B cell (primary cell): ENCODE data around the gene CCDC170. TPM values are rescaled to one million over a fixed set of nuclear protein-coding genes. Genes with fewer than 3 reads are reported as not detected.

Source experiments
- ATAC-seq: fragments of 200-7000 bp; cut with Tn5 transposase; one replicate; pipeline ENCODE4 v1.10.0; 2021; ENCODE audit warnings: low read depth, mild to moderate bottlenecking, moderate number of reproducible peaks, moderate library complexity
- CTCF ChIA-PET: fragments of 350-600 bp; sonication (Branson Sonifier 250); formaldehyde crosslinking; loops from one replicate; lab custom pipeline; 2021; ENCODE audit warnings: antibody characterized with exemption, inconsistent platforms; lab: Charles Lee
- POLR2A ChIA-PET: fragments of 350-600 bp; sonication (Branson Sonifier 250); formaldehyde crosslinking; loops from one replicate; lab custom pipeline; 2021; ENCODE audit warnings: antibody characterized with exemption; lab: Charles Lee
- DNase-seq: peaks from one replicate; pipeline ENCODE4 v3.0.0; 2013
- H2AFZ ChIP-seq: 2 replicates; pipeline ENCODE4 v1.6.1; 2012; ENCODE audit warnings: mild to moderate bottlenecking, low read depth, low read length; ENCODE audit not compliant: insufficient read depth, poor library complexity, severe bottlenecking
- H3K27ac ChIP-seq, 2 donors: 1 replicate in 1 of 2; 2 replicates in 1 of 2; pipeline ENCODE4 v1.5.1; 2012 to 2013; ENCODE audit warnings: low read length in 2 of 2, mild to moderate bottlenecking in 2 of 2, moderate library complexity in 1 of 2
- H3K27me3 ChIP-seq, 4 experiments: fragments of 200-600 bp in 1 of 4; sonication (generic) in 1 of 4; replicated peaks in 1 of 4; 1 replicate in 2 of 4; 2 replicates in 2 of 4; pipeline versions ENCODE4 v1.6.1 to v1.7.0; 2013 to 2016; ENCODE audit warnings: low read length in 3 of 4, mild to moderate bottlenecking in 2 of 4, mixed read lengths in 1 of 4, moderate library complexity in 1 of 4; ENCODE audit not compliant: insufficient read depth in 4 of 4, control insufficient read depth in 3 of 4; ENCODE audit errors: control extremely low read depth in 1 of 4
- H3K36me3 ChIP-seq, 2 experiments: replicated peaks in 1 of 2; 1 replicate in 1 of 2; 2 replicates in 1 of 2; pipeline versions ENCODE4 v1.6.1 to v1.7.1; 2013; ENCODE audit warnings: low read length in 1 of 2; ENCODE audit not compliant: insufficient read depth in 2 of 2, control insufficient read depth in 1 of 2; ENCODE audit errors: control extremely low read depth in 1 of 2, extremely low read depth in 1 of 2
- H3K4me1 ChIP-seq, 2 donors: fragments of 200-600 bp in 1 of 2; sonication (generic) in 1 of 2; 1 replicate in 1 of 2; 2 replicates in 1 of 2; pipeline versions ENCODE4 v1.5.1 to v1.6.1; 2013 to 2017; ENCODE audit warnings: low read length in 2 of 2; ENCODE audit not compliant: control insufficient read depth in 2 of 2, insufficient read depth in 2 of 2
- H3K4me2 ChIP-seq: replicated peaks from 2 replicates; pipeline ENCODE3; 2012; ENCODE audit warnings: mild to moderate bottlenecking, low read depth, low read length; ENCODE audit not compliant: poor library complexity, severe bottlenecking
- H3K4me3 ChIP-seq, 5 experiments: fragments of 200-600 bp in 1 of 5; sonication (generic) in 1 of 5; 1 replicate in 3 of 5; 2 replicates in 2 of 5; pipeline versions ENCODE4 v1.5.1 to v1.7.0; 2011 to 2016; ENCODE audit warnings: low read length in 4 of 5, mild to moderate bottlenecking in 4 of 5, low read depth in 2 of 5, control low read depth in 1 of 5, moderate library complexity in 1 of 5; ENCODE audit not compliant: insufficient read depth in 1 of 5; ENCODE audit errors: control extremely low read depth in 1 of 5, extremely low read depth in 1 of 5
- H3K79me2 ChIP-seq: fragments of 200-600 bp; sonication (generic); one replicate; pipeline ENCODE4 v1.6.0; 2016; ENCODE audit warnings: low read length; ENCODE audit not compliant: control insufficient read depth, insufficient read depth
- H3K9ac ChIP-seq: fragments of 200-600 bp; sonication (generic); 2 replicates; pipeline ENCODE4 v1.6.1; 2017; ENCODE audit warnings: mild to moderate bottlenecking, low read length, moderate library complexity
- H3K9me3 ChIP-seq, 3 donors: one replicate each; pipeline versions ENCODE4 v1.6.1 to v1.7.1; 2013; ENCODE audit warnings: low read length in 2 of 3; ENCODE audit not compliant: control insufficient read depth in 2 of 3, insufficient read depth in 1 of 3; ENCODE audit errors: control extremely low read depth in 1 of 3
- H4K20me1 ChIP-seq: 2 replicates; pipeline ENCODE4 v1.6.0; 2012; ENCODE audit warnings: mild to moderate bottlenecking, low read length; ENCODE audit not compliant: insufficient read depth, control insufficient read depth, poor library complexity, severe bottlenecking
- H3K27ac Mint-ChIP-seq: one replicate; pipeline ENCODE4 v1.8.0; 2021; ENCODE audit warnings: mixed read lengths
- H3K27me3 Mint-ChIP-seq: one replicate; pipeline ENCODE4 v1.8.0; 2021; ENCODE audit warnings: mixed read lengths
- H3K4me1 Mint-ChIP-seq: one replicate; pipeline ENCODE4 v1.8.0; 2021; ENCODE audit warnings: mixed read lengths
- H3K4me3 Mint-ChIP-seq: one replicate; pipeline ENCODE4 v1.8.0; 2021; ENCODE audit warnings: mixed read lengths
- H3K9me3 Mint-ChIP-seq: one replicate; pipeline ENCODE4 v1.8.0; 2022; ENCODE audit warnings: mixed read lengths; ENCODE audit not compliant: insufficient read depth
- CTCF ChIP-seq: fragments of 200-600 bp; IDR thresholded peaks from one replicate; pipeline ENCODE4 v1.8.0; 2022; ENCODE audit warnings: antibody characterized with exemption, mild to moderate bottlenecking
- EZH2 ChIP-seq: IDR thresholded peaks from 2 replicates; pipeline ENCODE4 v1.6.1; 2012; ENCODE audit warnings: borderline replicate concordance, low read depth, mild to moderate bottlenecking, moderate library complexity, low read length; ENCODE audit not compliant: insufficient read depth, poor library complexity, severe bottlenecking
- WGBS: methylation state at CpG from one replicate; pipeline ENCODE4 v1.1.5; 2013; ENCODE audit warnings: missing lambda C conversion rate; ENCODE audit not compliant: insufficient coverage; 5-methylcytosine and 5-hydroxymethylcytosine counted together
- intact Hi-C: fragments of 100-400 bp; cut with micrococcal nuclease; formaldehyde crosslinking; loops from one replicate; pipeline ENCODE4 v1.10.0; 2022
- polyA plus RNA-seq: library from polyadenylated mRNA; depleted of rRNA; stranded (reverse); fragments of >200 nt; gene quantifications from 2 replicates; pipeline ENCODE4 v1.2.3, GENCODE V29; 2012
- total RNA-seq, 2 donors: library from RNA; stranded (reverse); fragments of 120-200 nt in 1 of 2; gene quantifications; 1 replicate in 1 of 2; 2 replicates in 1 of 2; pipeline versions ENCODE4 v1.2.3 to v1.2.4, GENCODE V29; 2013 to 2022

CCDC170 gene
- total and polyA plus RNA-seq, 2 donors (not counting 1 experiment from before 2014, with no cell fraction given): 0.01 TPM; not detected in 1

GRCh38 chr6:151651639-151652038 is 157.8 kb downstream of the CCDC170 start:
- Mint-ChIP-seq H3K27me3 (peaks cover 22% of the 10 kb centered on the region), H3K27ac (no peak overlapping the region), H3K9me3 (peaks cover 5% of the 10 kb centered on the region), H3K4me3 (no peak overlapping the region), H3K4me1 (no peaks in the 10 kb centered on the region)
- no CpG with 5 or more reads among the region's 3 CpGs for WGBS
- peaks cover 0 to 12% (median 2%) of the 10 kb centered on the region in 3 donors for H3K9me3 ChIP-seq
- H3K4me3 ChIP-seq: no peak overlapping the region
- no peaks in the 10 kb centered on the region for H3K79me2 ChIP-seq
- H3K27me3 ChIP-seq: peaks cover 0 to 9% (median 0%) of the 10 kb centered on the region in 4 experiments
- H3K4me1 ChIP-seq: no peaks in the 10 kb centered on the region
- ChIA-PET POLR2A (no interaction called here), CTCF (no interaction called here)
- no peak overlapping the region for H3K9ac ChIP-seq
- H3K36me3 ChIP-seq: no peaks in the 10 kb centered on the region
- H3K27ac ChIP-seq: no peak overlapping the region
- H3K4me2 ChIP-seq: no peak overlapping the region
- no peak overlapping the region for H2AFZ ChIP-seq
- DNase-seq: no peak
- ATAC-seq: no peak
- no peaks in the 10 kb centered on the region for H4K20me1 ChIP-seq
- intact Hi-C loops: no loop called here
- TF ChIP-seq EZH2: no peak
- TF ChIP-seq CTCF: no peak

- Histone ChIP-seq H3K9me3 (peaks cover 0 to 12% (median 2%) of the 10 kb centered on the region in 3 donors), H3K9ac (no peak overlapping the region), H3K27me3 (peaks cover 0 to 9% (median 0%) of the 10 kb centered on the region in 4 experiments), H3K4me1 (no peaks in the 10 kb centered on the region), H4K20me1 (no peaks in the 10 kb centered on the region), H2AFZ (no peak overlapping the region), H3K4me2 (no peak overlapping the region), H3K36me3 (no peaks in the 10 kb centered on the region), H3K79me2 (no peaks in the 10 kb centered on the region), H3K27ac (no peak overlapping the region), H3K4me3 (no peak overlapping the region)
- ChIA-PET CTCF (no interaction called here), POLR2A (no interaction called here)
- WGBS: no CpG with 5 or more reads among the region's 2 CpGs
- intact Hi-C loops: no loop called here
- Mint-ChIP-seq H3K27me3 (peaks cover 20% of the 10 kb centered on the region), H3K4me1 (no peaks in the 10 kb centered on the region), H3K4me3 (no peak overlapping the region), H3K27ac (no peak overlapping the region), H3K9me3 (peaks cover 5% of the 10 kb centered on the region)
- no peak for TF ChIP-seq CTCF
- no peak for ATAC-seq
- no peak for DNase-seq
Observed at GRCh38 chr6:151652325-151652724, 158.5 kb downstream of the CCDC170 start.
